OCI-LY1 (cell line): Measurements from ENCODE around the gene PGBD2.

ENCODE experiments used
- H2AFZ ChIP-seq: fragments of 200-600 bp; sonication (generic), shearing (Covaris generic); 2 replicates; pipeline ENCODE4 v1.6.0; 2014; ENCODE audit warnings: antibody characterized with exemption, mild to moderate bottlenecking, low read length
- H3F3A ChIP-seq: fragments of 200-600 bp; sonication (generic), shearing (Covaris generic); 2 replicates; pipeline ENCODE4 v1.6.0; 2014; ENCODE audit warnings: mild to moderate bottlenecking, antibody characterized with exemption, low read length, moderate library complexity; ENCODE audit not compliant: insufficient read depth
- H3K27ac ChIP-seq: fragments of 200-600 bp; sonication (generic); 2 replicates; pipeline ENCODE4 v1.5.1; 2014; ENCODE audit warnings: low read length, mixed run types, mild to moderate bottlenecking, low read depth; ENCODE audit not compliant: poor library complexity, severe bottlenecking
- H3K27me3 ChIP-seq: fragments of 200-600 bp; sonication (generic); 2 replicates; pipeline ENCODE4 v1.6.0; 2014; ENCODE audit warnings: antibody characterized with exemption, mild to moderate bottlenecking, low read length, moderate library complexity; ENCODE audit not compliant: insufficient read depth
- H3K36me3 ChIP-seq: fragments of 200-600 bp; sonication (generic); 2 replicates; pipeline ENCODE4 v1.6.1; 2014; ENCODE audit warnings: mild to moderate bottlenecking, antibody characterized with exemption, low read length, moderate library complexity, mixed read lengths; ENCODE audit not compliant: insufficient read depth
- H3K4me1 ChIP-seq: fragments of 200-600 bp; sonication (generic); 2 replicates; pipeline ENCODE4 v1.5.1; 2014; ENCODE audit warnings: mild to moderate bottlenecking, low read length, moderate library complexity; ENCODE audit not compliant: insufficient read depth, severe bottlenecking
- H3K4me2 ChIP-seq: fragments of 200-600 bp; sonication (generic), shearing (Covaris generic); 2 replicates; pipeline ENCODE4 v1.6.1; 2014; ENCODE audit warnings: low read length
- H3K4me3 ChIP-seq: fragments of 200-600 bp; sonication (generic); 2 replicates; pipeline ENCODE4 v1.5.1; 2014; ENCODE audit warnings: low read length, low read depth, mild to moderate bottlenecking, mixed read lengths; ENCODE audit not compliant: poor library complexity, severe bottlenecking
- H3K79me2 ChIP-seq: fragments of 200-600 bp; shearing (Covaris generic); 2 replicates; pipeline ENCODE4 v1.6.1; 2016; ENCODE audit warnings: mixed run types, low read length, mixed read lengths; ENCODE audit not compliant: insufficient read depth
- H3K9ac ChIP-seq: fragments of 200-600 bp; sonication (generic), shearing (Covaris generic); 2 replicates; pipeline ENCODE4 v1.6.1; 2014; ENCODE audit warnings: mild to moderate bottlenecking, low read length, mixed read lengths
- H3K9me2 ChIP-seq: fragments of 200-600 bp; sonication (generic), shearing (Covaris generic); 2 replicates; pipeline ENCODE4 v1.6.1; 2014; ENCODE audit warnings: low read depth, mild to moderate bottlenecking, low read length, mixed read lengths
- H3K9me3 ChIP-seq: fragments of 200-600 bp; shearing (Covaris generic); 2 replicates; pipeline ENCODE4 v1.6.1; 2014; ENCODE audit warnings: low read length, mixed read lengths
- H4K20me1 ChIP-seq: fragments of 200-600 bp; sonication (generic), shearing (Covaris generic); 2 replicates; pipeline ENCODE4 v1.6.0; 2016; ENCODE audit warnings: mild to moderate bottlenecking, low read length; ENCODE audit not compliant: insufficient read depth
- EZH2 ChIP-seq: fragments of 200-600 bp; sonication (generic), shearing (Covaris generic); IDR thresholded peaks from 2 replicates; pipeline ENCODE4 v1.8.0; 2017; ENCODE audit warnings: borderline replicate concordance, mixed run types, mild to moderate bottlenecking, antibody characterized with exemption, low read length, moderate library complexity, mixed read lengths
- TF ChIP-seq, protein P1 (sequence below): fragments of 200-600 bp; sonication (generic), shearing (Covaris generic); IDR thresholded peaks from 2 replicates; pipeline ENCODE4 v1.5.1; 2017; ENCODE audit warnings: mild to moderate bottlenecking, antibody characterized with exemption, low read length, moderate library complexity, mixed read lengths

Gene PGBD2

GRCh38 chr1:248906009-248906752 is at the start of gene PGBD2:
TSS of gene PGBD2 (plus strand) at chr1:248906235. CDS start at chr1:248913863, 7,628 bp downstream.
- Histone ChIP-seq H3K79me2 (no peaks in the 10 kb centered on the region), H3K4me2 (peak within 1 kb of the TSS; percentile 87), H3K9me2 (no peaks in the 10 kb centered on the region), H3K27ac (peak within 1 kb of the TSS; percentile 73), H3K9me3 (no peaks in the 10 kb centered on the region), H3K4me1 (peaks cover 18% of the 10 kb centered on the region), H3K4me3 (peak within 1 kb of the TSS; percentile 76), H3K36me3 (no peaks in the 10 kb centered on the region), H4K20me1 (no peaks in the 10 kb centered on the region), H3K9ac (peak within 1 kb of the TSS; percentile 70), H2AFZ (peak within 1 kb of the TSS; percentile 21), H3F3A (no peaks in the 10 kb centered on the region), H3K27me3 (no peaks in the 10 kb centered on the region)
- TF ChIP-seq, protein P1, sequence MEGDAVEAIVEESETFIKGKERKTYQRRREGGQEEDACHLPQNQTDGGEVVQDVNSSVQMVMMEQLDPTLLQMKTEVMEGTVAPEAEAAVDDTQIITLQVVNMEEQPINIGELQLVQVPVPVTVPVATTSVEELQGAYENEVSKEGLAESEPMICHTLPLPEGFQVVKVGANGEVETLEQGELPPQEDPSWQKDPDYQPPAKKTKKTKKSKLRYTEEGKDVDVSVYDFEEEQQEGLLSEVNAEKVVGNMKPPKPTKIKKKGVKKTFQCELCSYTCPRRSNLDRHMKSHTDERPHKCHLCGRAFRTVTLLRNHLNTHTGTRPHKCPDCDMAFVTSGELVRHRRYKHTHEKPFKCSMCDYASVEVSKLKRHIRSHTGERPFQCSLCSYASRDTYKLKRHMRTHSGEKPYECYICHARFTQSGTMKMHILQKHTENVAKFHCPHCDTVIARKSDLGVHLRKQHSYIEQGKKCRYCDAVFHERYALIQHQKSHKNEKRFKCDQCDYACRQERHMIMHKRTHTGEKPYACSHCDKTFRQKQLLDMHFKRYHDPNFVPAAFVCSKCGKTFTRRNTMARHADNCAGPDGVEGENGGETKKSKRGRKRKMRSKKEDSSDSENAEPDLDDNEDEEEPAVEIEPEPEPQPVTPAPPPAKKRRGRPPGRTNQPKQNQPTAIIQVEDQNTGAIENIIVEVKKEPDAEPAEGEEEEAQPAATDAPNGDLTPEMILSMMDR, result peak; percentile 77
- no peak for TF ChIP-seq EZH2

DNA sequence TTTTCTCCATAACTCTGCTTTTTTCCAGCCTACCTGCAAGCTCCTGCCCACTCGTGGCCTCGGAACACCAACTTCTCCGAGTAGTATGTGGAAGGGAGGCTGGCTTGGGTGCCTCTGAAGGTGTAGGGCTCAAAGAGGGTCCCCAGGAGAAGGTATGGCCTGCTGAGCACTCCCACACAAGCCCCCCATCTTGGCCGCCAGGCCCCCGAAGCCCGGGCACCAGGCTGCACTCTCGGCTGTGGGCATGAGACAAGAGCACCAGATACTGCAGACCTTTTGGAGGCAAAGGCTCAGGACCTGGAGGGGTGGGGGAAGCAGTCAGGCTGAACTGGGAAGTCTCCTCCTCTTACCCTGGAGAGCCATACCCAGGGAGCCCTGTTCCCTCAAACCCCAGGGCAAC is 48.8 kb upstream of the PGBD2 start:
- Histone ChIP-seq H3K4me1 (peaks cover 33% of the 10 kb centered on the region), H3K4me3 (peak overlapping the region; percentile 73), H3K9me3 (no peaks in the 10 kb centered on the region), H4K20me1 (no peaks in the 10 kb centered on the region), H3K9me2 (no peaks in the 10 kb centered on the region), H3K9ac (peak overlapping the region; percentile 89), H3K79me2 (no peaks in the 10 kb centered on the region), H3K27ac (peak overlapping the region; percentile 70), H3K36me3 (peaks cover 18% of the 10 kb centered on the region), H2AFZ (no peak overlapping the region), H3K4me2 (peak overlapping the region; percentile 95), H3F3A (no peaks in the 10 kb centered on the region), H3K27me3 (no peaks in the 10 kb centered on the region)
- TF ChIP-seq EZH2, result no peak
- TF ChIP-seq, protein P1, result no peak

DNA sequence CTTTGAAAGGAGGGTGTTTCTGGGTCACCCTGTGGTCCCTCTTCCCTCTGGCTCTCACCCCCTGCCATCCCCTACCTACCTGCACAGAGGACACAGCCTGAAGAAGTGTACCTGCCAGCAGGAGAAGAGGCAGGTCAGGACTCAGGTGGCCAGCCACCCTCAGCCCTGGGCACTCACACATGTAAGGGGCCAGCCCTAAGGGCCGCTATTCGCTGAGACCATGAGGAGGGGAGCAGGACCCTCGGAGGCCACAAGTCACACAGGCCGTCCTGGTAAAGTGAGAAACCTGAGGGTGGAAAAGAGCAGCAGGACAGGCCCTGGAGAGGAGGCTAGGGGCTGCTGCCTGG is 48.3 kb upstream of the PGBD2 start:
- Histone ChIP-seq H3K36me3 (peaks cover 17% of the 10 kb centered on the region), H3K9me2 (no peaks in the 10 kb centered on the region), H3K79me2 (no peaks in the 10 kb centered on the region), H3K4me2 (peak overlapping the region; percentile 95), H3K9me3 (no peaks in the 10 kb centered on the region), H3F3A (no peaks in the 10 kb centered on the region), H2AFZ (no peak overlapping the region), H3K27me3 (no peaks in the 10 kb centered on the region), H3K4me1 (peaks cover 32% of the 10 kb centered on the region), H3K4me3 (peak overlapping the region; percentile 73), H4K20me1 (no peaks in the 10 kb centered on the region), H3K9ac (peak overlapping the region; percentile 89), H3K27ac (peak overlapping the region; percentile 70)
- TF ChIP-seq EZH2, result no peak
- TF ChIP-seq, protein P1, result no peak
